HepG2 (cell line): ENCODE results near the gene CABLES1.

Experiments
- FOXK1 ChIP-seq: sonication (generic); formaldehyde crosslinking; IDR thresholded peaks from 2 replicates; pipeline ENCODE4 v1.4.0; 2020; ENCODE audit warnings: low read depth, missing genetic modification reagents, borderline replicate concordance
- GATAD2A ChIP-seq: IDR thresholded peaks from 2 replicates; pipeline ENCODE4 v1.6.1; 2016
- USF2 ChIP-seq, 2 experiments: sonication (generic) in 1 of 2; formaldehyde crosslinking in 1 of 2; IDR thresholded peaks; 2 replicates each; pipeline versions ENCODE4 v1.5.1 to v1.6.1; 2011 to 2020; ENCODE audit warnings: borderline replicate concordance in 1 of 2, low read depth in 1 of 2, low read length in 1 of 2, mild to moderate bottlenecking in 1 of 2, missing genetic modification reagents in 1 of 2, moderate library complexity in 1 of 2
- ZFP91 ChIP-seq: sonication (generic); formaldehyde crosslinking; IDR thresholded peaks from 2 replicates; pipeline ENCODE4 v1.9.0; 2022; ENCODE audit warnings: missing genetic modification reagents, mild to moderate bottlenecking, borderline replicate concordance
- ZNF263 ChIP-seq: sonication (generic); formaldehyde crosslinking; IDR thresholded peaks from 2 replicates; pipeline ENCODE4 v1.4.0; 2020; ENCODE audit warnings: missing genetic modification reagents
- ZNF496 ChIP-seq: sonication (generic); formaldehyde crosslinking; IDR thresholded peaks from 2 replicates; pipeline ENCODE4 v1.8.1; 2023; ENCODE audit warnings: mild to moderate bottlenecking, moderate library complexity, missing genetic modification reagents; ENCODE audit not compliant: insufficient replicate concordance

GRCh38 chr18:23088310-23088709 lies 47.0 kb upstream of the CABLES1 start:
- TF ChIP-seq GATAD2A (CRISPR knock-in tag) (no peak), USF2 (IDR thresholded peaks at IDR 0.05; ENCODE audit: low read depth, low read length) (no peak), USF2 (CRISPR knock-in tag; IDR thresholded peaks at IDR 0.05; ENCODE audit: borderline replicate concordance) (no peak), ZFP91 (CRISPR knock-in tag) (no peak), ZNF496 (CRISPR knock-in tag) (no peak), ZNF263 (CRISPR knock-in tag) (no peak), FOXK1 (CRISPR knock-in tag) (no peak)
